ENCODE data around the gene GPR89B. TPM values are rescaled to one million over a fixed set of nuclear protein-coding genes. Genes with fewer than 3 reads are reported as not detected.
"Not testable (repeated sequence)": the region's sequence is repeated elsewhere in the genome, so short reads cannot be mapped to it uniquely, and the experiment has no call there.

GPR89B gene
- total RNA-seq, 4 donors from 2014 or later: 7.5 to 23.2 (median 16.1) TPM

GRCh38 chr1:148014289-148015200, 86.3 kb downstream of the GPR89B start:
- DNase-seq (ENCODE audit: low spot score in 2 of 2); H3K27ac ChIP-seq; H3K36me3 ChIP-seq; H3K9me3 ChIP-seq: not testable (repeated sequence)
- Histone ChIP-seq H3K4me1 (peaks cover 0 to 13% (median 2%) of the 10 kb centered on the region in 4 donors), H3K4me3 (peak overlapping the region in 1 of 4 donors; percentile 33), H3K27me3 (peaks cover 0 to 28% of the 10 kb centered on the region in 2 donors)
- WGBS, 2 donors: 0 to 2% methylated on average over 13 to 15 of the region's 58 CpGs

DNA sequence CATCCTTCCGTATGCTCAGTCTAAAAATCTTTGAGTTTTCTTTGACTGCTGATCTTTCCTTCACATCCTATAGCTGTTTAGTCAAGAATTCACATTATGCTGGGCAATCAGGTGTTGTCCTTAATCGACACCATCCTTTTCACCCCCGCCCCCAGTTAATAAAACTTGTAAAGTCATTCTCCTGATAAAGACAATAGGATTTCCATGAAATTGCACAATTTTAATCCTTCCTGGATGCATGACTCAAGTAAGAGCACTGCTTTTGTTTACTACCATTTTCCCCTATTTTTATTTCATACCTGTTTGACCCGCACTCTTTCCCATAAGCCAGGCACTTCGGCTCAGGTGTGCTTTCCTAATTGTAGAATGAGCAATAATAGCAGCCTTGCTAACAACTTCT, 96.7 kb downstream of the GPR89B start:
- not testable (repeated sequence) for H3K4me1 ChIP-seq; H3K27me3 ChIP-seq; H3K4me3 ChIP-seq; DNase-seq (ENCODE audit: low spot score in 2 of 2); H3K9me3 ChIP-seq; H3K36me3 ChIP-seq; H3K27ac ChIP-seq
- 87 to 96% methylated on average over 5 of the region's 5 CpGs for WGBS, 2 donors

DNA sequence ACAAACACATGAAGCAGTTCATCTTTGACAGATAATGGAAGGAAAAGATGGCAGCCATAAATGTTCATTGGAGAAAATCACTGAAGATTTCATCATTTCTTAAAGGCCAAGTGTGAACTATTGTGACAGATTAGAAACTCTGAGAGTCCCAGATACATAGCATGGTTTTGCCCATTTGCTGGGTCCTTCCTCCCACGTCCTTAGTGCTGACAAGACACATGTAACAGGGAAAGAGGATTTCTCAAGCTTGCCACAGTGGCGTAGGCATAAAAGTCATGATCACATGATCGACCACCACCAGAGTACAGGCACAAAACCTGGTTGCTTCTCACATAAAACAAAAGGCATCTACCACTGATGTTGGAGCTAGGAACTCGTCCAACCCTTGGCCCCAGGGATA, 98.8 kb downstream of the GPR89B start:
- WGBS, 2 donors: 100% methylated on average over 1 of the region's 4 CpGs; no CpG with 5 or more reads in 1 of the 2 donors
- H3K27me3 ChIP-seq, H3K27ac ChIP-seq: not testable (repeated sequence)

DNA sequence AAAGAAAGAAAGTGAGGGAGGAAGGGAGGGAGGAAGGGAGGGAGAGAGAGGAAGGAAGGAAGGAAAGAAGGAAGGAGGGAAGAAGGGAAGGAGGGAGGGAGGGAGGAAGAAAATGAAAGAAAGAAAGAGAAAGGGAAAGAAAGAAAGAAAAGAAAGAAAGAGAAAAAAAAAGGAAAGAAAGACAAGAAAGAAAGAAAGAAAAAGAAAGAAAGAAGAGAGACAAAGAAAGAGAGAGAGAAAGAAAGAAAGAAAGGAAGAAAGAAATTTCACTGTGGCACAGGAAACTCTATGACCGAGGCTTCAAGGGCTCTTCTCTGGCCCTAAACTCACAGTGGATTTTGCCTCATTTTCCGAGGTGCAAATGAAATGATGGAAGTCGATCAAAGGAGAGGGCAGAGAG, 104.0 kb downstream of the GPR89B start:
- H3K27ac ChIP-seq; H3K4me3 ChIP-seq; H3K9me3 ChIP-seq; H3K36me3 ChIP-seq; H3K4me1 ChIP-seq; H3K27me3 ChIP-seq; DNase-seq (ENCODE audit: low spot score in 2 of 2): not testable (repeated sequence)
- WGBS, 2 donors: 34 to 36% methylated on average over 3 of the region's 3 CpGs

More for the DNA sequence above, 98.8 kb downstream of the GPR89B start:
- not testable (repeated sequence) for H3K36me3 ChIP-seq; H3K4me3 ChIP-seq; H3K4me1 ChIP-seq; H3K9me3 ChIP-seq; DNase-seq (ENCODE audit: low spot score in 2 of 2)

DNA sequence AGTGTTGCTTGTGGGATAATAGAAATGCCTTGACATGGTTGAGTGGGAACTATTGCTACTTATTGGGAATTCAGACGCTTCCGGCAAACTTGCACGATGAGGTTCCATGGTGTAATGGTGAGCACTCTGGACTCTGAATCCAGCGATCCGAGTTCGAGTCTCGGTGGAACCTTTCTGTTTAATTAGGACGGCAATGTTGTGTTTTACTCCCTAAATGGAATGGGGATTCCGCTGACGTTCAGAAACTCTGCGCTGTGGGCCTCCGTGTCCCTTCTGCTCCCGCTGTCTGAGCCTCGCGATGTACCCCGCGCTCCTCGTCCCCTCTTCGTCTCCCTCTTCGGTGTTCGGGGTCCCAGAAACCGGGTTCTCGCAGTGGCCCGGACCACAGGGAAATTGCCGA, 104.5 kb downstream of the GPR89B start:
- H3K27ac ChIP-seq; DNase-seq (ENCODE audit: low spot score in 2 of 2); H3K9me3 ChIP-seq; H3K4me1 ChIP-seq; H3K4me3 ChIP-seq; H3K27me3 ChIP-seq; H3K36me3 ChIP-seq: not testable (repeated sequence)
- no CpG with 5 or more reads among the region's 25 CpGs for WGBS, 2 donors

- H3K4me3 ChIP-seq: peak overlapping the region in 1 of 4 donors; percentile 40
- H3K9me3 ChIP-seq; H3K4me1 ChIP-seq; H3K36me3 ChIP-seq; H3K27ac ChIP-seq; DNase-seq (ENCODE audit: low spot score in 2 of 2); H3K27me3 ChIP-seq: not testable (repeated sequence)
- 0 to 4% methylated on average over 5 to 10 of the region's 16 CpGs for whole genome bisulfite sequencing, 2 donors
These were observed 104.9 kb downstream of the GPR89B start for GRCh38 chr1:148033147-148033546.

GRCh38 chr1:148037850-148038461, 109.7 kb downstream of the GPR89B start:
- not testable (repeated sequence) for H3K9me3 ChIP-seq; H3K36me3 ChIP-seq; DNase-seq (ENCODE audit: low spot score in 2 of 2); H3K27me3 ChIP-seq; H3K4me1 ChIP-seq
- 2 to 40% methylated on average over 1 to 7 of the region's 21 CpGs for WGBS, 2 donors
- peak overlapping the region in 2 of 4 donors; percentile 45 to 52 for H3K4me3 ChIP-seq
- H3K27ac ChIP-seq: peak overlapping the region in 1 of 4 donors; percentile 78

- H3K27ac ChIP-seq: peak overlapping the region; percentile 70 to 78 (median 73)
- not testable (repeated sequence) for H3K36me3 ChIP-seq, H3K27me3 ChIP-seq, H3K9me3 ChIP-seq, H3K4me1 ChIP-seq
- H3K4me3 ChIP-seq: peak overlapping the region; percentile 16 to 52 (median 36)
- peak; percentile 18 to 24 for DNase-seq (ENCODE audit: low spot score in 2 of 2)
- WGBS, 2 donors: 1 to 2% methylated on average over 15 to 23 of the region's 38 CpGs
- peak in 1 of 2 donors; percentile 78 for TF ChIP-seq EP300 (IDR thresholded peaks at IDR 0.05)
- TF ChIP-seq CTCF (IDR thresholded peaks at IDR 0.05): peak in 1 of 5 experiments; percentile 9
- peak; percentile 84 to 87 for TF ChIP-seq POLR2A (IDR thresholded peaks at IDR 0.05)
These were observed 110.5 kb downstream of the GPR89B start for GRCh38 chr1:148038462-148039333.

Small RNAs within 50 kb of the gene (small RNA-seq; reads per million reads assigned to genes)
- gene RNU1-129P (not detected), gene RNVU1-7 (1.0 reads per million, percentile 19 among the genes with 10 or more reads in this experiment)

Other genes starting within 250 kb of the GPR89B start
- gene GJA5, start 167.8 kb upstream of the GPR89B start, total RNA-seq: 10 to 100 TPM in 3 of 4 donors, 1 to 10 TPM in 1; 2.7 to 50.7 (median 20.2) TPM
- gene GJA8, start 25.6 kb upstream of the GPR89B start, total RNA-seq: not detected
- 10 to 100 TPM in 2 of 4 donors, 1 to 10 TPM in 2; 7.9 to 15.7 (median 10.1) TPM for gene NBPF11, start 223.9 kb downstream of the GPR89B start, total RNA-seq

Data from tibial nerve (tissue), 4 donors.